GM06990 (cell line): Measurements from ENCODE around the gene KIF5A.

ENCODE experiments used
- DNase-seq: peaks from one replicate; pipeline ENCODE4 v3.0.0-alpha.2; 2011; ENCODE audit not compliant: insufficient read length; ENCODE audit errors: extremely low read depth
- H3K27me3 ChIP-seq: replicated peaks from 2 replicates; pipeline ENCODE4 v1.6.0; 2011; ENCODE audit warnings: low read length; ENCODE audit not compliant: control insufficient read depth, insufficient read depth
- H3K36me3 ChIP-seq: 2 replicates; pipeline ENCODE4 v1.5.1; 2011; ENCODE audit warnings: low read length; ENCODE audit not compliant: control insufficient read depth, insufficient read depth
- H3K4me3 ChIP-seq: replicated peaks from 2 replicates; pipeline ENCODE4 v1.5.1; 2011; ENCODE audit warnings: low read depth, mild to moderate bottlenecking, control low read depth, low read length
- TF ChIP-seq, protein P1 (sequence below): IDR thresholded peaks from 2 replicates; pipeline ENCODE4 v1.5.1; 2011; ENCODE audit warnings: low read length, control low read depth, mild to moderate bottlenecking, inconsistent platforms; ENCODE audit not compliant: insufficient read depth, poor library complexity, severe bottlenecking

KIF5A gene

DNA sequence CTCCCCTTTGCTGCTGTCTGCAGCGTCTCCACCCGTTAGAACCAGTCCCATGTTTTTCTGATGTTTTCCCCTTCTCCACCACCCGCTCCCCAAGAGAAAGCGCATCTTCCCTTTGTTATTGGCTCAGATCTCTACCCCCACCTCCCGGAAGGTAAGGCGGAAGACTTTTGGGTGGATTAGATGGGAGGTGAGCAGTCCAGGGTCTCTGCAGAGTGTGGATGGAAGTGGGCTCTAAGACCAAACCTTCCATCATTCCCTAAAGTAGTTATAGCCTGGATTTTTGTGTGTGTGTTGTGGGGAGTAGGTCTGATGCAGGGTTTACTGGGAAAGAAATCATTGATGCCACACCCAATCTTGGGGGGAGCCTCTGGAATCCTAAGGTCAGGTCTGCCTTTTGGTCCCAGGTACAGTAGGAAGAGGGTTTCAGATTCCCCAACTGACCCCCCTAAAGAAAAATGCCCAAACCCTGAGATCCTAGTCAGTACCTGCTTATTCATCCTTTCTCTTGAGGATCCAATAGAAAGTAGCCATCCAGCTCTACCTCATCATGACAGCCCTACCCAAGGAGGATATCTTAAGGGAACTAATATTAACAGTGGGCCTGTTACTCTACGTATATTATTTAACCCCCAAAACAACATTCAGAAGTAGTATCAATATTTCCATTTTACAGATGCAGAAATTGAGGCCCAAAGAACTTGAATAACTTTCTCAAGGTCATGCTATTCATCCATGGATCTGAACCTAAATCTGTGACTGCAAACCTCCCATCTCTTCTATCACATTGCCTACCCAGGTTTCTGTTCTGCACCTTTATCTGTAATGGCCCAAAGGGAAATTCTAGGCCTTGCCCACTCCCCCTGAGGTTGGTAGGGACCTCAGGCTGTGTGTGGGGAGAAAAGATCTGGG is 1.1 kb downstream of the KIF5A start:
- TF ChIP-seq, protein P1, sequence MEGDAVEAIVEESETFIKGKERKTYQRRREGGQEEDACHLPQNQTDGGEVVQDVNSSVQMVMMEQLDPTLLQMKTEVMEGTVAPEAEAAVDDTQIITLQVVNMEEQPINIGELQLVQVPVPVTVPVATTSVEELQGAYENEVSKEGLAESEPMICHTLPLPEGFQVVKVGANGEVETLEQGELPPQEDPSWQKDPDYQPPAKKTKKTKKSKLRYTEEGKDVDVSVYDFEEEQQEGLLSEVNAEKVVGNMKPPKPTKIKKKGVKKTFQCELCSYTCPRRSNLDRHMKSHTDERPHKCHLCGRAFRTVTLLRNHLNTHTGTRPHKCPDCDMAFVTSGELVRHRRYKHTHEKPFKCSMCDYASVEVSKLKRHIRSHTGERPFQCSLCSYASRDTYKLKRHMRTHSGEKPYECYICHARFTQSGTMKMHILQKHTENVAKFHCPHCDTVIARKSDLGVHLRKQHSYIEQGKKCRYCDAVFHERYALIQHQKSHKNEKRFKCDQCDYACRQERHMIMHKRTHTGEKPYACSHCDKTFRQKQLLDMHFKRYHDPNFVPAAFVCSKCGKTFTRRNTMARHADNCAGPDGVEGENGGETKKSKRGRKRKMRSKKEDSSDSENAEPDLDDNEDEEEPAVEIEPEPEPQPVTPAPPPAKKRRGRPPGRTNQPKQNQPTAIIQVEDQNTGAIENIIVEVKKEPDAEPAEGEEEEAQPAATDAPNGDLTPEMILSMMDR: no peak
- Histone ChIP-seq H3K36me3 (no peaks in the 10 kb centered on the region), H3K27me3 (no peaks in the 10 kb centered on the region), H3K4me3 (no peak overlapping the region)
- no peak for DNase-seq

DNA sequence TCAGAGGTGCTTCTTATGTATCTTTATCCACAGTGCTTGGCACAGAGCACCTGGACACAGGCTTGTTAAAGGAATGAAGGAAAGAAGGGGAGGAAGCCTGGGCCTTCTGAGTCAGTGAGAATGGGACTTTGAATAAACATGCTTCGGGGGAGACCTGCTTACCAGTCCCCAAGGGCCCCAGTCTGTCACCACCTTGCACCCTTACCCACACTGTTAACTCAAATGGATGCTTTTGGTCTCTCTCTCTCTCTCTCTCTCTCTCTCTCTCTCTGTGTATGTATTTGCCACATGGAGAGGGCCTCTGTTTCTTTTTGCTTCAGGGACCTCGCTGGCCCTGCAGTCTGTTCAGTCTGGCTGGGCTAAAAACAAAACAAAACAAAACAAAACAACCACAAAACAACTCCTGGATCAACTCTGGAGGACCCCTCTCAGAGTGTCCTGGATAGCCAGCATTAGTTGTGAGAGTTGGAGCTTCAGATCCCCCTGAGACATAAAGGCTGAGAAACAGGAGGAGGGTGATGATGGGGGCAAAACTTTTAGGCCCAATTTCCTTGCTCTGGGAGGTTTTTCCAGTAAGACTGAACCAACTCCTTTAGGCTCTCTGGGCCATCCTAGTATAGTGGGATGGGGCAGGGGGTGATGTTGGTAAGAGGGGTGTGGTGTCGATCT is 1.9 kb downstream of the KIF5A start:
- TF ChIP-seq, protein P1: no peak

DNA sequence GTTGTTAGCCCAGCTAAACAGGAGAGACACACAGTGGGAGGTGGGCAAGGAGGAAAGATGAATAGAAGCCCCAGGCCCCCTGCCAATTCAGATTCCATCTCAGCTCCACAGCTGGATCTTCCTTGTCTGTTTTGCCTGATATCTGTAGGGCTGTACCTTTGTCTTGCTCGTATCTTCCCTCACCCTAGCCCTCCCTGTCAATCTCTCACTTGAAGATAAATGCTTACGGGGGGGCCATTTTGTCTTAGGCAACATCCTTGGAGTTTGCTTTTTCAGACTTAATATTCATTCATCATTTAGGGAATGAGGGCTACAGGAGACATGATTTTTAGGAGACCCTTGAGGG is 2.4 kb downstream of the KIF5A start:
- Histone ChIP-seq H3K36me3 (no peaks in the 10 kb centered on the region), H3K4me3 (no peak overlapping the region), H3K27me3 (no peaks in the 10 kb centered on the region)
- no peak for DNase-seq
- TF ChIP-seq, protein P1: no peak

More for the DNA sequence above, 1.9 kb downstream of the KIF5A start:
- Histone ChIP-seq H3K36me3 (no peaks in the 10 kb centered on the region), H3K4me3 (no peak overlapping the region), H3K27me3 (no peaks in the 10 kb centered on the region)
- no peak for DNase-seq

DNA sequence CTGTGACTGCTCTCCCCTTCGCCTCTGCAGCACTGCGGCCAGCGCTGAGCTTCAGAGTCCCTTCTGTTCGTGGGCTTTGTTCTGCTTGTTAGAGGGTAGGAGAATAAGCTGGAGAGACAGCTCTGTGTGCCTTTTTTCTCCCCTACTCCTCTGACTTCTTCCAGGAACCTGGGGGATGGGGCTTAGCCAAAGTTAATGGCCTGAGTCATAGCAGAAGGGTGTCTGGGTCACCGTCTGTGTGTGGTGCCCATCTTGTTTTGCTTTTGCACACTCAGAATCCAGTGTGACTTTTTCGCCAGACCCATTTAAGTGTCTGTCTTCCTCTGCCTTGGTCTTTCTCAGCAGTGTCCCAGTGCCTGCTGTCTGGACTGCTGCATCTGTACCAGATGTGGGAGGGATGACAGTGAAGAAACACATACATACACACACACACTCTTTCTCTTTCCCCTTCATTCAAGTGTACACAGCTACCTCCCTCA is 3.0 kb downstream of the KIF5A start:
- Histone ChIP-seq H3K4me3 (no peak overlapping the region), H3K27me3 (no peaks in the 10 kb centered on the region), H3K36me3 (no peaks in the 10 kb centered on the region)
- DNase-seq: no peak
- TF ChIP-seq, protein P1: no peak

DNA sequence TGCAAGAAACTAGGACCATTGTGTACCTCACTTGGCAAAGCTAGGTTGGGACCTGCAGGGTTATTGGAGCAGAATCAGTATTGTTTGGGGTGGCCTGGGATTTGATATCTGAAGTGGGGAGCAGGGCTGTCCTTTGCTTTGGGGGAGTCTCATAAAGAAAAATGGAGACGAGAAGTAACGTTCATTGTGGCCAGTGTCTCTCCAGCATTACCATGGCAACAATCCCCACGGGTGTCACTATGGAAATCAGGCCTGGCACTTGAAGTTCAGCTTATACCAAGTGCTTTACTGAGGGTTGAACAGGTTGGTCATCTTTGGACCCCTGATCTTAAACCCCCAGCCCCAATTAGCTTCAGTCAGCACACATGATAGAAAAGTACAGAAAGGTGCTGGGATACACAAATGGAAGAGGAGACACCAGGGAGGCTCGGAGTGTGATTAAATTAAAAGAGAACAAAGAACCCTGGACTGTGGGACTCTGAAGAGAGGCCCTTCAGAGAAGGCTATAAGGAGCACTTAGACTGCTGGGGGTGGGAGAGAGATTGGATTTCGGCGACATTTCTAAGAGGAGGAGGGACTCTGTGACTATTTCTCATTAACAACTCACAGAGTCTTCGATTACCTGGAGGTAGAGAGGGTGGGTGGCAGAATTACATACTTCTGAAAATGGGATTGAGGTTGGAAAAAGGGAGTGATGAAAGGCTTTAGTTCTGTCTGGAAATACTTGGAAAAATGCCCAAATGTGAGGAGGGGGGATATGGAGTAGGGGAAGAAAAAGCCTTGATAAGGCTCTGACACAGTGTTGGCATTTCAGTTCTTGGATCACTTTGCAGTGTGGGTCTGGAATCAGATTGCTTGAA is 3.7 kb downstream of the KIF5A start:
- TF ChIP-seq, protein P1: no peak
- H3K36me3 ChIP-seq: no peaks in the 10 kb centered on the region
- H3K27me3 ChIP-seq: no peaks in the 10 kb centered on the region
- DNase-seq: no peak
- H3K4me3 ChIP-seq: no peak overlapping the region
